Cardiac atrium fibroblast (primary cell): Measurements from ENCODE around the gene TAF3. TPM values are rescaled to one million over a fixed set of nuclear protein-coding genes. Genes with fewer than 3 reads are reported as not detected.

Experiments used
- total RNA-seq: library from RNA; depleted of rRNA; stranded (reverse); fragments of >200 nt; gene quantifications from 2 replicates; pipeline ENCODE4 v1.2.3, GENCODE V29; 2015

TAF3 gene, protein sequence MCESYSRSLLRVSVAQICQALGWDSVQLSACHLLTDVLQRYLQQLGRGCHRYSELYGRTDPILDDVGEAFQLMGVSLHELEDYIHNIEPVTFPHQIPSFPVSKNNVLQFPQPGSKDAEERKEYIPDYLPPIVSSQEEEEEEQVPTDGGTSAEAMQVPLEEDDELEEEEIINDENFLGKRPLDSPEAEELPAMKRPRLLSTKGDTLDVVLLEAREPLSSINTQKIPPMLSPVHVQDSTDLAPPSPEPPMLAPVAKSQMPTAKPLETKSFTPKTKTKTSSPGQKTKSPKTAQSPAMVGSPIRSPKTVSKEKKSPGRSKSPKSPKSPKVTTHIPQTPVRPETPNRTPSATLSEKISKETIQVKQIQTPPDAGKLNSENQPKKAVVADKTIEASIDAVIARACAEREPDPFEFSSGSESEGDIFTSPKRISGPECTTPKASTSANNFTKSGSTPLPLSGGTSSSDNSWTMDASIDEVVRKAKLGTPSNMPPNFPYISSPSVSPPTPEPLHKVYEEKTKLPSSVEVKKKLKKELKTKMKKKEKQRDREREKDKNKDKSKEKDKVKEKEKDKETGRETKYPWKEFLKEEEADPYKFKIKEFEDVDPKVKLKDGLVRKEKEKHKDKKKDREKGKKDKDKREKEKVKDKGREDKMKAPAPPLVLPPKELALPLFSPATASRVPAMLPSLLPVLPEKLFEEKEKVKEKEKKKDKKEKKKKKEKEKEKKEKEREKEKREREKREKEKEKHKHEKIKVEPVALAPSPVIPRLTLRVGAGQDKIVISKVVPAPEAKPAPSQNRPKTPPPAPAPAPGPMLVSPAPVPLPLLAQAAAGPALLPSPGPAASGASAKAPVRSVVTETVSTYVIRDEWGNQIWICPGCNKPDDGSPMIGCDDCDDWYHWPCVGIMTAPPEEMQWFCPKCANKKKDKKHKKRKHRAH
- total RNA-seq = 0.54 and 1.9 TPM in 2 replicates

DNA sequence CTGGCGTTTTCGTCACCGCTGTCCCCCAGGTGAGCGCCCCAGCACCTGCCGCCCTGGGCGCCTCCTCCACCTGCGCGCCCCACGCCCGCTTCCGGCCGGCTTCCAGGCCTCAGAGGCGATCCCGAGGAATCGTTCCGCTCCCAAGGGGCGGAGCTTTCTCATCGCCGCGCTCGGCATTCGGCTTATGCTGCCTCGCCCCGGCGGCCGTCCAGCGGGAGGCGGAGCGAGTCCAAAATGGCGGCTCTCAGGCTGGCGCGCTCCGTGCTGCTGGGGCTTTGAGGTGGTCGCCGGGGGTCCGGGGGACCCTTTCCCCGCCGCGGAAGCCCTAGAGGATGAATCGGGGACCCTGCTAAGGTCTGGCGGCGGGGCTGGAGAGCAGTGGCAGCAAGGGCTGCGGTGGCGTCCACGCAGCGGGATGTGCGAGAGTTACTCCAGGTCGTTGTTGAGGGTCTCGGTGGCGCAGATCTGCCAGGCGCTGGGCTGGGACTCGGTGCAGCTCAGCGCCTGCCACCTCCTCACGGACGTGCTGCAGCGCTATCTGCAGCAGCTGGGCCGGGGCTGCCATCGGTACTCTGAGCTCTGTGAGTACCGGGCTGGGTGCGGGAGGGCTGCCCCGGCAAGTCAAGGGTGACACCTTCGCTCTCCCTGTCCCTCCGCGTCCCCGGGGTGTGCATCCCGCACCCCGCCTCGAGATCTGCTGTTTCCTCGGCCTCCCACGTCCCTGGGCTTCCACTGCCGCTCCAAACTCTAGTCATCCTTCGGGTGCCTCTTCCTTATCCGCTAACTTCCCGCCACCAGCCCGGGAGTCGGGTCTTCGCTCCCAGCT is at the start of gene TAF3:
TAF3 (plus strand) TSS at position 211 of the 826 bp plus-strand sequence; CDS start at position 416, 205 bp downstream.

DNA sequence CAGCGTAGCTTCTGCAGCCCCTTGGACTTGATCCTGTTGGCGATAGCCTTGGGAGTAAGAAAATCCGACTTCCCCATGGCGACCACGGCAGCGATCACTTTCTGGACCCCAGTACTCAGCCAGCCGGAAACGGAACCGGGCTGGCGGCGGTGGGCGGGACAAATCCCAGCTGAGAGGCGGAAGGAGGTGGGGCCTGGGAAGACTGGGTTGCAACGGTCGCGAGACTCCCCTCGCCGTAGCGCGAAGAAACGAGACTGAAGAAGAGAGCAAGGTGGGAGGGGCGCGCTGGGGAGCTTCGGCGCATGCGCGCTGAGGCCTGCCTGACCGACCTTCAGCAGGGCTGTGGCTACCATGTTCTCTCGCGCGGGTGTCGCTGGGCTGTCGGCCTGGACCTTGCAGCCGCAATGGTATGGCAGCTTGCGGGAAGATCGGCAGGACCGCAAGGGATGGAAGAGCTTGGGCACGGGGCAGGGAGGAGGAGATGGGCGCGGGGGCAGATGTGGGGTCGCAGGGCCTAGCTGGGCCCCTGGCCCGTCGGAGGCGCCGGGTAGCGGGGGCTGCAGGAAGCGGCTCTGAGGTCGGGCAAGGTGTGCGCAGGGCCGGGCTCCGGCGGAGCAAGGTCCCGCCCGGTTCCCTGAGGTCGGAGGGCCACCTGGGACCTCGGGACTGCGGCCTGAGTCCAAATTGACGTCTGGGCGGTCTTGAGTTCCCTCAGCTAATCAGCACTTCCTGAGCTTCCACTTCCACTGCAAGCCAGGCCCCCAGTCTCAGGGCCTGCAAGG is 30.3 kb upstream of the TAF3 start, which contains the start of the genes ATP5F1C and KIN:
ATP5F1C (plus strand) TSS at position 321 of the 782 bp plus-strand sequence; CDS start at position 352, 31 bp downstream.
KIN (minus strand) TSS at position 137 of the 782 bp plus-strand sequence; CDS start at position 77, 60 bp downstream.

DNA sequence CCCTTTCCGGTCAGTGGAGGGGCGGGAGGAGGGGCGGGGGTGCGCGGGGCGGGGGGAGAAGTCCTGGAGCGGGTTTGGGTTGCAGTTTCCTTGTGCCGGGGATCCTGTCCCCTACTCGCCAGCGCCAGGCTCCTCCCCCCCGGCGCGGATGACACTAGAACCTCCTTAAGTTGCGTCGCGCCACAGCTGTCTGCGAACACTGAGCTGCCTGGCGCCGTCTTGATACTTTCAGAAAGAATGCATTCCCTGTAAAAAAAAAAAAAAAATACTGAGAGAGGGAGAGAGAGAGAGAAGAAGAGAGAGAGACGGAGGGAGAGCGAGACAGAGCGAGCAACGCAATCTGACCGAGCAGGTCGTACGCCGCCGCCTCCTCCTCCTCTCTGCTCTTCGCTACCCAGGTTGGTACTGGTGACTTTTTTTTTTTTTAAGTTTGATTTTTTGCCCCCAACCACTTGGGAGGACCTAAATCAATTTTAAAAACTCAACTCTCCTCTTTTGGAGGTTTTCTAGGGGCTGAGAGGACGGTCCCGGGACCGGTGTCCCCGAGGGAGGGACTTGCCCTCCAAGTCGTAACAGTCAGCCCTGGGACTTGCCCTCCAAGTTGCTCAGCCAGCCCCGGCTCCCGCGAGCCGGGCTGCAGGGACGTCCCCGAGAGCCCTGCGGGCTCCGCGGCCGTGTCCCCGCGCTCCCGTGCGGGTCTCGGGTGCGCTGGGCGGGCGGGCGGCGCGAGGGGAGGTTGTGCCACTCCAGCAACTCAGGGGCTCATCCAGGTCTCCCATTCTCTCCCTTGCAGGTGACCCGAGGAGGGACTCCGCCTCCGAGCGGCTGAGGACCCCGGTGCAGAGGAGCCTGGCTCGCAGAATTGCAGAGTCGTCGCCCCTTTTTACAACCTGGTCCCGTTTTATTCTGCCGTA is 236.4 kb downstream of the TAF3 start, which contains the start of gene GATA3:
GATA3 (plus strand) TSS at position 195 of the 914 bp plus-strand sequence. CDS start 968 bp downstream, outside the sequence.

Other genes with a start within 250 kb of the TAF3 start
- gene ITIH5, start 151.5 kb upstream of the TAF3 start, total RNA-seq = 0.18 TPM in 1 of 2 replicates, not detected in the other
- not detected in 2 replicates for gene ITIH2, start 115.2 kb upstream of the TAF3 start, total RNA-seq
- gene KIN, start 30.5 kb upstream of the TAF3 start, total RNA-seq = 2.8 and 4.0 TPM in 2 replicates
- gene ATP5F1C, start 30.3 kb upstream of the TAF3 start, total RNA-seq = 278 and 348 TPM in 2 replicates
- 5.7 TPM in 1 of 2 replicates, not detected in the other for gene GATA3, start 236.2 kb downstream of the TAF3 start, total RNA-seq